GM19351 (cell line): Measurements from ENCODE around the gene STARD4.

Experiments used
- ATAC-seq: cut with Tn5 transposase; IDR thresholded peaks from one replicate; pipeline ENCODE4 v1.9.1; 2021; ENCODE audit warnings: mild to moderate bottlenecking, moderate library complexity; ENCODE audit not compliant: unreplicated experiment

The STARD4 gene

GRCh38 chr5:111512375-111513130 is at the start of gene STARD4:
STARD4 (minus strand) TSS chr5:111512535; CDS start chr5:111507433, 5,102 bp downstream.
- peak; percentile 83 for ATAC-seq

GRCh38 chr5:111559680-111560079 is 47.3 kb upstream of the STARD4 start:
- no peak for ATAC-seq

- ATAC-seq, result no peak
Measured at GRCh38 chr5:111557686-111558085, 45.4 kb upstream of the STARD4 start.

- ATAC-seq, result no peak
Measured at GRCh38 chr5:111557111-111557510, 44.8 kb upstream of the STARD4 start.

- ATAC-seq, result no peak
Measured at GRCh38 chr5:111556501-111556900, 44.2 kb upstream of the STARD4 start.

- ATAC-seq, result no peak
Measured at GRCh38 chr5:111555760-111556159, 43.4 kb upstream of the STARD4 start.

- ATAC-seq, result no peak
Measured at GRCh38 chr5:111553868-111554267, 41.5 kb upstream of the STARD4 start.

GRCh38 chr5:111552896-111553295 is 40.6 kb upstream of the STARD4 start:
- ATAC-seq, result no peak

- ATAC-seq, result no peak
Measured at GRCh38 chr5:111552492-111552891, 40.2 kb upstream of the STARD4 start.

GRCh38 chr5:111551569-111552275 is 39.4 kb upstream of the STARD4 start:
- no peak for ATAC-seq

GRCh38 chr5:111551161-111551560 is 38.8 kb upstream of the STARD4 start:
- ATAC-seq, result no peak

- ATAC-seq, result peak; percentile 95
Measured at GRCh38 chr5:111550282-111551020, 38.1 kb upstream of the STARD4 start.

- no peak for ATAC-seq
Measured at GRCh38 chr5:111548992-111549649, 36.8 kb upstream of the STARD4 start.

GRCh38 chr5:111548348-111548950 is 36.1 kb upstream of the STARD4 start:
- no peak for ATAC-seq

- ATAC-seq, result no peak
Measured at GRCh38 chr5:111545031-111545430, 32.7 kb upstream of the STARD4 start.

- no peak for ATAC-seq
Measured at GRCh38 chr5:111537141-111538024, 25.0 kb upstream of the STARD4 start.

- no peak for ATAC-seq
Measured at GRCh38 chr5:111535879-111536549, 23.7 kb upstream of the STARD4 start.

GRCh38 chr5:111532886-111533582 is 20.7 kb upstream of the STARD4 start:
- ATAC-seq, result no peak
